HCT116 (cell line): ENCODE data around the gene POLR3F.

ENCODE experiments used
- CTCF ChIP-seq, 3 experiments: fragments of 200-600 bp in 1 of 3; sonication (generic) in 1 of 3; IDR thresholded peaks in 2 of 3; conservative IDR thresholded peaks in 1 of 3; 2 replicates each; pipeline ENCODE4 v1.5.1; 2012 to 2017; ENCODE audit warnings: low read depth in 2 of 3, low read length in 2 of 3, antibody characterized with exemption in 1 of 3, borderline replicate concordance in 1 of 3, control low read depth in 1 of 3, mild to moderate bottlenecking in 1 of 3, mixed read lengths in 1 of 3, mixed run types in 1 of 3, moderate library complexity in 1 of 3; ENCODE audit not compliant: insufficient read depth in 1 of 3
- ELF1 ChIP-seq: IDR thresholded peaks from 2 replicates; pipeline ENCODE4 v1.6.1; 2012; ENCODE audit warnings: low read depth, borderline replicate concordance
- EZH2 ChIP-seq: fragments of 200-600 bp; sonication (generic); IDR thresholded peaks from 2 replicates; pipeline ENCODE4 v1.6.1; 2017; ENCODE audit warnings: antibody characterized with exemption, mixed run types
- EZH2phosphoT487 ChIP-seq: fragments of 200-600 bp; IDR thresholded peaks from 2 replicates; pipeline ENCODE4 v1.6.1; 2018; ENCODE audit warnings: antibody characterized with exemption, borderline replicate concordance
- POLR2AphosphoS5 ChIP-seq: IDR thresholded peaks from 2 replicates; pipeline ENCODE4 v1.6.1; 2011; ENCODE audit warnings: mild to moderate bottlenecking, low read depth, low read length, moderate library complexity
- RAD21 ChIP-seq: IDR thresholded peaks from 2 replicates; pipeline ENCODE4 v1.6.1; 2012; ENCODE audit warnings: low read depth, mild to moderate bottlenecking
- REST ChIP-seq: IDR thresholded peaks from 2 replicates; pipeline ENCODE4 v1.6.1; 2012; ENCODE audit warnings: low read depth
- SIN3A ChIP-seq: IDR thresholded peaks from 2 replicates; pipeline ENCODE4 v1.6.1; 2012; ENCODE audit warnings: low read depth
- TCF7L2 ChIP-seq: IDR thresholded peaks from 2 replicates; pipeline ENCODE4 v1.7.0; 2011; ENCODE audit warnings: borderline replicate concordance, inconsistent platforms; ENCODE audit not compliant: insufficient read depth, insufficient read length; ENCODE audit errors: extremely low read depth

GRCh38 chr20:18527339-18527738, 60.1 kb downstream of the POLR3F start:
- TF ChIP-seq RAD21 (no peak), ELF1 (no peak), CTCF (IDR thresholded peaks at IDR 0.05 in 2 of 3, conservative IDR thresholded peaks at IDR 0.05 in 1 of 3; ENCODE audit: borderline replicate concordance in 1 of 3, insufficient read depth in 1 of 3, low read depth in 2 of 3, low read length in 2 of 3) (no peak), SIN3A (no peak), POLR2AphosphoS5 (no peak), EZH2 (no peak), EZH2phosphoT487 (no peak), REST (no peak), TCF7L2 (no peak)
